Fibroblast of the aortic adventitia (primary cell): ENCODE data around the gene CYP4F12. TPM values are rescaled to one million over a fixed set of nuclear protein-coding genes. Genes with fewer than 3 reads are reported as not detected.
A peak's percentile ranks its signal among the peaks of the same experiment; 100 is the strongest.

ENCODE experiments used
- DNase-seq: peaks from one replicate; pipeline ENCODE4 v3.0.0-alpha.2; 2010; ENCODE audit warnings: low read depth
- H3K4me3 ChIP-seq: 2 replicates; pipeline ENCODE4 v1.5.1; 2011; ENCODE audit warnings: low read depth, mild to moderate bottlenecking, control low read depth, low read length, moderate library complexity
- CTCF ChIP-seq: IDR thresholded peaks from 2 replicates; pipeline ENCODE4 v1.5.1; 2011; ENCODE audit warnings: mild to moderate bottlenecking, low read length, control low read depth, inconsistent platforms; ENCODE audit not compliant: insufficient read depth
- total RNA-seq: library from RNA; depleted of rRNA; stranded (reverse); fragments of >200 nt; gene quantifications from 2 replicates; pipeline ENCODE4 v1.2.3, GENCODE V29; 2012; ENCODE audit warnings: low replicate concordance

Gene CYP4F12
- total RNA-seq = not detected in 2 replicates

GRCh38 chr19:15672580-15673175 lies at the start of gene CYP4F12:
Gene CYP4F12, plus strand, starts transcription at chr19:15673087. Its CDS starts 443 bp downstream, at chr19:15673530.
- no peak for TF ChIP-seq CTCF
- DNase-seq = peak; percentile 35

GRCh38 chr19:15623711-15624318 lies 49.1 kb upstream of the CYP4F12 start:
- no peak for TF ChIP-seq CTCF
- H3K4me3 ChIP-seq = no peak overlapping the region
- no peak for DNase-seq

More at GRCh38 chr19:15672580-15673175, at the start of gene CYP4F12:
- no peak within 1 kb of the TSS for H3K4me3 ChIP-seq

GRCh38 chr19:15628236-15629002 lies 44.5 kb upstream of the CYP4F12 start:
- TF ChIP-seq CTCF = no peak
- no peak overlapping the region for H3K4me3 ChIP-seq
- no peak for DNase-seq

- peak; percentile 44 for DNase-seq
- H3K4me3 ChIP-seq = no peak overlapping the region
- TF ChIP-seq CTCF = peak; percentile 80
Observed at GRCh38 chr19:15629003-15629880, 43.6 kb upstream of the CYP4F12 start.

GRCh38 chr19:15631817-15632216 lies 41.1 kb upstream of the CYP4F12 start:
- no peak overlapping the region for H3K4me3 ChIP-seq
- DNase-seq = no peak
- peak; percentile 25 for TF ChIP-seq CTCF

GRCh38 chr19:15633082-15633835 lies 39.6 kb upstream of the CYP4F12 start:
- H3K4me3 ChIP-seq = no peak overlapping the region

More at GRCh38 chr19:15633082-15633835, 39.6 kb upstream of the CYP4F12 start:
- no peak for TF ChIP-seq CTCF
- no peak for DNase-seq
